T-helper 1 cell treated with Interleukin-12 subunit alpha and Interleukin-12 subunit beta and Interleukin-4 antibody, amounts not matched to agents 30 μg/mL and 1 μg/mL, for 36 hours (primary cell): ENCODE measurements around the gene DIP2C.
"Not testable (repeated sequence)": the region's sequence is repeated elsewhere in the genome, so short reads cannot be mapped to it uniquely, and the experiment has no call there.

Source experiments
- H3K27ac Mint-ChIP-seq: one replicate; pipeline ENCODE4 v1.8.0; 2021; ENCODE audit warnings: mild to moderate bottlenecking, mixed read lengths
- H3K27me3 Mint-ChIP-seq: one replicate; pipeline ENCODE4 v1.8.0; 2021; ENCODE audit warnings: low read depth, mixed read lengths
- H3K36me3 Mint-ChIP-seq: one replicate; pipeline ENCODE4 v1.8.0; 2021; ENCODE audit warnings: low read depth, mixed read lengths
- H3K4me1 Mint-ChIP-seq: one replicate; pipeline ENCODE4 v1.8.0; 2021; ENCODE audit warnings: low read depth, mixed read lengths
- H3K4me3 Mint-ChIP-seq: one replicate; pipeline ENCODE4 v1.8.0; 2021; ENCODE audit warnings: mild to moderate bottlenecking, moderate library complexity, mixed read lengths
- H3K9me3 Mint-ChIP-seq: one replicate; pipeline ENCODE4 v1.8.0; 2021; ENCODE audit warnings: mixed read lengths

DIP2C gene

GRCh38 chr10:639001-639750 is 50.3 kb downstream of the DIP2C start:
- Mint-ChIP-seq H3K9me3 (no peaks in the 10 kb centered on the region), H3K27ac (no peak overlapping the region), H3K27me3 (peaks cover 15% of the 10 kb centered on the region), H3K4me3 (no peak overlapping the region), H3K4me1 (no peaks in the 10 kb centered on the region), H3K36me3 (no peaks in the 10 kb centered on the region)

GRCh38 chr10:637771-638195 is 51.7 kb downstream of the DIP2C start:
- no peak overlapping the region for H3K4me3 Mint-ChIP-seq
- H3K27me3 Mint-ChIP-seq = peaks cover 15% of the 10 kb centered on the region
- H3K27ac Mint-ChIP-seq = no peak overlapping the region
- no peaks in the 10 kb centered on the region for H3K9me3 Mint-ChIP-seq
- no peaks in the 10 kb centered on the region for H3K36me3 Mint-ChIP-seq
- no peaks in the 10 kb centered on the region for H3K4me1 Mint-ChIP-seq

- Mint-ChIP-seq H3K27me3 (peaks cover 15% of the 10 kb centered on the region), H3K36me3 (no peaks in the 10 kb centered on the region), H3K4me1 (no peaks in the 10 kb centered on the region), H3K9me3 (no peaks in the 10 kb centered on the region), H3K27ac (no peak overlapping the region), H3K4me3 (no peak overlapping the region)
Measured at GRCh38 chr10:637221-637620, 52.2 kb downstream of the DIP2C start.

GRCh38 chr10:636769-637168 is 52.7 kb downstream of the DIP2C start:
- H3K4me3 Mint-ChIP-seq = no peak overlapping the region
- H3K4me1 Mint-ChIP-seq = no peaks in the 10 kb centered on the region

GRCh38 chr10:636016-636730 is 53.3 kb downstream of the DIP2C start:
- Mint-ChIP-seq H3K4me3 (no peak overlapping the region), H3K27me3 (peaks cover 15% of the 10 kb centered on the region), H3K36me3 (no peaks in the 10 kb centered on the region), H3K4me1 (no peaks in the 10 kb centered on the region), H3K9me3 (no peaks in the 10 kb centered on the region), H3K27ac (no peak overlapping the region)

More at GRCh38 chr10:636769-637168, 52.7 kb downstream of the DIP2C start:
- Mint-ChIP-seq H3K36me3 (no peaks in the 10 kb centered on the region), H3K27ac (no peak overlapping the region), H3K27me3 (peaks cover 15% of the 10 kb centered on the region), H3K9me3 (no peaks in the 10 kb centered on the region)

- peaks cover 15% of the 10 kb centered on the region for H3K27me3 Mint-ChIP-seq
- H3K4me1 Mint-ChIP-seq = no peaks in the 10 kb centered on the region
- no peaks in the 10 kb centered on the region for H3K36me3 Mint-ChIP-seq
- H3K9me3 Mint-ChIP-seq = no peaks in the 10 kb centered on the region
- H3K27ac Mint-ChIP-seq = no peak overlapping the region
- no peak overlapping the region for H3K4me3 Mint-ChIP-seq
Measured at GRCh38 chr10:635088-635861, 54.2 kb downstream of the DIP2C start.

GRCh38 chr10:634256-634655 is 55.2 kb downstream of the DIP2C start:
- no peaks in the 10 kb centered on the region for H3K4me1 Mint-ChIP-seq
- no peak overlapping the region for H3K27ac Mint-ChIP-seq
- H3K27me3 Mint-ChIP-seq = peaks cover 15% of the 10 kb centered on the region
- no peaks in the 10 kb centered on the region for H3K9me3 Mint-ChIP-seq
- H3K4me3 Mint-ChIP-seq = no peak overlapping the region
- no peaks in the 10 kb centered on the region for H3K36me3 Mint-ChIP-seq

GRCh38 chr10:633279-634245 is 55.9 kb downstream of the DIP2C start:
- Mint-ChIP-seq H3K4me3 (no peak overlapping the region), H3K9me3 (no peaks in the 10 kb centered on the region), H3K36me3 (no peaks in the 10 kb centered on the region), H3K4me1 (no peaks in the 10 kb centered on the region), H3K27ac (no peak overlapping the region), H3K27me3 (peaks cover 19% of the 10 kb centered on the region)

GRCh38 chr10:632807-633177 is 56.7 kb downstream of the DIP2C start:
- H3K9me3 Mint-ChIP-seq, H3K27ac Mint-ChIP-seq, H3K36me3 Mint-ChIP-seq, H3K4me1 Mint-ChIP-seq, H3K4me3 Mint-ChIP-seq: not testable (repeated sequence)
- H3K27me3 Mint-ChIP-seq = peaks cover 18% of the 10 kb centered on the region

- peaks cover 13% of the 10 kb centered on the region for H3K27me3 Mint-ChIP-seq
- not testable (repeated sequence) for H3K36me3 Mint-ChIP-seq, H3K9me3 Mint-ChIP-seq, H3K27ac Mint-ChIP-seq, H3K4me1 Mint-ChIP-seq, H3K4me3 Mint-ChIP-seq
Measured at GRCh38 chr10:632155-632806, 57.2 kb downstream of the DIP2C start.

GRCh38 chr10:631266-631665 is 58.2 kb downstream of the DIP2C start:
- H3K4me3 Mint-ChIP-seq = no peak overlapping the region
- no peak overlapping the region for H3K27ac Mint-ChIP-seq
- peaks cover 5% of the 10 kb centered on the region for H3K27me3 Mint-ChIP-seq
- no peaks in the 10 kb centered on the region for H3K9me3 Mint-ChIP-seq
- H3K36me3 Mint-ChIP-seq = no peaks in the 10 kb centered on the region
- H3K4me1 Mint-ChIP-seq = no peaks in the 10 kb centered on the region

GRCh38 chr10:630581-631073 is 58.8 kb downstream of the DIP2C start:
- Mint-ChIP-seq H3K9me3 (no peaks in the 10 kb centered on the region), H3K4me1 (no peaks in the 10 kb centered on the region), H3K36me3 (no peaks in the 10 kb centered on the region), H3K27me3 (peaks cover 4% of the 10 kb centered on the region), H3K27ac (no peak overlapping the region), H3K4me3 (no peak overlapping the region)

GRCh38 chr10:629186-629998 is 60.1 kb downstream of the DIP2C start:
- Mint-ChIP-seq H3K9me3 (no peaks in the 10 kb centered on the region), H3K4me1 (no peaks in the 10 kb centered on the region), H3K36me3 (no peaks in the 10 kb centered on the region), H3K27me3 (peaks cover 4% of the 10 kb centered on the region), H3K27ac (no peak overlapping the region), H3K4me3 (no peak overlapping the region)
